H1 (cell line): Measurements from ENCODE around the gene ACP4. TPM values are rescaled to one million over a fixed set of nuclear protein-coding genes. Genes with fewer than 3 reads are reported as not detected.

Source experiments
- CTCF ChIA-PET: fragments of 300-600 bp; sonication (Branson Sonifier 250); formaldehyde crosslinking; loops from one replicate; lab custom pipeline; 2021; ENCODE audit not compliant: partially characterized antibody; lab: Charles Lee
- POLR2A ChIA-PET: fragments of 300-600 bp; sonication (Branson Sonifier 250); formaldehyde crosslinking; loops from one replicate; lab custom pipeline; 2021; ENCODE audit warnings: inconsistent platforms; ENCODE audit not compliant: partially characterized antibody; lab: Charles Lee
- DNase-seq, 2 experiments: peaks; one replicate each; pipeline versions ENCODE4 v3.0.0 to v3.0.0-alpha.2; 2010 to 2022; ENCODE audit warnings: low spot score in 2 of 2, low read depth in 1 of 2, mixed read lengths in 1 of 2
- FAIRE-seq: peaks from 2 replicates; lab custom pipeline; 2011; peaks lifted over from hg19 to GRCh38; lab: Jason Lieb, UNC
- H2AFZ ChIP-seq: 2 replicates; pipeline ENCODE4 v1.8.1; 2012; ENCODE audit warnings: low read length, inconsistent platforms
- H2AK5ac ChIP-seq: 2 replicates; pipeline ENCODE4 v1.6.1; 2013; ENCODE audit warnings: low read depth, low read length
- H2BK120ac ChIP-seq: replicated peaks from 2 replicates; pipeline ENCODE3; 2013; ENCODE audit warnings: low read depth, low read length, inconsistent platforms
- H2BK12ac ChIP-seq: 2 replicates; pipeline ENCODE4 v1.6.1; 2013; ENCODE audit warnings: low read depth, low read length
- H2BK15ac ChIP-seq: 2 replicates; pipeline ENCODE4 v1.6.1; 2013; ENCODE audit warnings: low read length
- H2BK20ac ChIP-seq: 2 replicates; pipeline ENCODE4 v1.6.1; 2013; ENCODE audit warnings: low read length
- H2BK5ac ChIP-seq: 2 replicates; pipeline ENCODE4 v1.6.1; 2013; ENCODE audit warnings: low read depth, low read length
- H3K14ac ChIP-seq: 2 replicates; pipeline ENCODE4 v1.6.1; 2013; ENCODE audit warnings: inconsistent platforms; ENCODE audit not compliant: insufficient read length
- H3K18ac ChIP-seq: 2 replicates; pipeline ENCODE4 v1.6.1; 2013; ENCODE audit warnings: low read length; ENCODE audit errors: extremely low read depth
- H3K23ac ChIP-seq: 2 replicates; pipeline ENCODE4 v1.6.1; 2013; ENCODE audit warnings: inconsistent platforms; ENCODE audit not compliant: insufficient read length
- H3K23me2 ChIP-seq: 2 replicates; pipeline ENCODE4 v1.6.1; 2013; ENCODE audit warnings: low read depth, low read length
- H3K27ac ChIP-seq: 2 replicates; pipeline ENCODE4 v1.6.1; 2011; ENCODE audit warnings: low read depth, low read length, inconsistent platforms
- H3K27me3 ChIP-seq, 4 experiments: replicated peaks in 1 of 4; 1 replicate in 1 of 4; 2 replicates in 3 of 4; pipeline versions ENCODE4 v1.6.1 to v1.8.1; 2011 to 2013; ENCODE audit warnings: low read length in 3 of 4, mild to moderate bottlenecking in 3 of 4, inconsistent platforms in 2 of 4, mixed read lengths in 2 of 4, moderate library complexity in 1 of 4; ENCODE audit not compliant: control insufficient read depth in 3 of 4, insufficient read depth in 3 of 4; ENCODE audit errors: extremely low read depth in 1 of 4
- H3K36me3 ChIP-seq, 4 experiments: 2 replicates each; pipeline versions ENCODE4 v1.6.1 to v1.8.1; 2011 to 2013; ENCODE audit warnings: mild to moderate bottlenecking in 4 of 4, low read length in 3 of 4, moderate library complexity in 2 of 4, control low read depth in 1 of 4, inconsistent platforms in 1 of 4; ENCODE audit not compliant: insufficient read depth in 4 of 4, control insufficient read depth in 2 of 4
- H3K4ac ChIP-seq: replicated peaks from 2 replicates; pipeline ENCODE3; 2013; ENCODE audit warnings: low read length, low read depth, mixed read lengths, inconsistent platforms; ENCODE audit not compliant: insufficient read length
- H3K4me1 ChIP-seq, 4 experiments: replicated peaks in 1 of 4; 1 replicate in 1 of 4; 2 replicates in 3 of 4; pipeline versions ENCODE4 v1.6.1 to v1.8.1; 2011 to 2013; ENCODE audit warnings: low read length in 3 of 4, inconsistent platforms in 2 of 4, mixed read lengths in 1 of 4; ENCODE audit not compliant: insufficient read depth in 4 of 4, control insufficient read depth in 3 of 4
- H3K4me2 ChIP-seq, 2 experiments: 2 replicates each; pipeline versions ENCODE4 v1.6.1 to v1.8.1; 2011 to 2013; ENCODE audit warnings: low read depth in 2 of 2, low read length in 2 of 2, control low read depth in 1 of 2, inconsistent platforms in 1 of 2, mild to moderate bottlenecking in 1 of 2; ENCODE audit not compliant: insufficient read depth in 1 of 2
- H3K4me3 ChIP-seq, 4 experiments: fragments of 200-600, 300-600 bp in 1 of 4; sonication (generic), shearing (Covaris generic), sonication (Bioruptor Twin) in 1 of 4; 2 replicates each; pipeline versions ENCODE4 v1.5.1 to v1.8.1; 2011 to 2016; ENCODE audit warnings: low read length in 4 of 4, low read depth in 3 of 4, control low read depth in 2 of 4, inconsistent platforms in 2 of 4, mild to moderate bottlenecking in 2 of 4, mixed read lengths in 1 of 4, moderate library complexity in 1 of 4; ENCODE audit not compliant: insufficient read depth in 2 of 4; ENCODE audit errors: extremely low read depth in 1 of 4
- H3K56ac ChIP-seq: replicated peaks from 2 replicates; pipeline ENCODE3; 2013; ENCODE audit warnings: low read depth, mild to moderate bottlenecking, mixed read lengths, low read length, inconsistent platforms; ENCODE audit not compliant: insufficient read length
- H3K79me1 ChIP-seq: 2 replicates; pipeline ENCODE4 v1.6.1; 2013; ENCODE audit warnings: low read depth, low read length, control low read depth
- H3K79me2 ChIP-seq, 2 experiments: 2 replicates each; pipeline versions ENCODE4 v1.6.1 to v1.8.1; 2012 to 2013; ENCODE audit warnings: low read length in 2 of 2, mild to moderate bottlenecking in 2 of 2, inconsistent platforms in 1 of 2; ENCODE audit not compliant: insufficient read depth in 2 of 2, control insufficient read depth in 1 of 2
- H3K9ac ChIP-seq, 4 experiments: replicated peaks in 1 of 4; 1 replicate in 1 of 4; 2 replicates in 3 of 4; pipeline versions ENCODE4 v1.6.1 to v1.8.1; 2011 to 2013; ENCODE audit warnings: low read depth in 3 of 4, low read length in 3 of 4, control low read depth in 2 of 4, mild to moderate bottlenecking in 2 of 4, moderate library complexity in 2 of 4, inconsistent platforms in 1 of 4; ENCODE audit errors: extremely low read depth in 1 of 4
- H3K9me3 ChIP-seq, 2 experiments: 2 replicates each; pipeline versions ENCODE4 v1.6.1 to v1.8.1; 2012 to 2013; ENCODE audit warnings: mild to moderate bottlenecking in 2 of 2, moderate library complexity in 2 of 2, control low read depth in 1 of 2, inconsistent platforms in 1 of 2, low read depth in 1 of 2, low read length in 1 of 2, mixed read lengths in 1 of 2; ENCODE audit not compliant: insufficient read depth in 2 of 2
- H4K20me1 ChIP-seq, 2 experiments: replicated peaks in 1 of 2; 2 replicates each; pipeline versions ENCODE3 to v1.8.1; 2011 to 2013; ENCODE audit warnings: inconsistent platforms in 2 of 2, low read length in 2 of 2, mild to moderate bottlenecking in 1 of 2; ENCODE audit not compliant: insufficient read depth in 2 of 2, control insufficient read depth in 1 of 2
- H4K5ac ChIP-seq: 2 replicates; pipeline ENCODE4 v1.6.1; 2013; ENCODE audit warnings: low read length, low read depth, mixed read lengths, inconsistent platforms; ENCODE audit not compliant: insufficient read length
- H4K8ac ChIP-seq: 2 replicates; pipeline ENCODE4 v1.8.0; 2013; ENCODE audit warnings: mild to moderate bottlenecking, moderate library complexity, low read length, inconsistent platforms; ENCODE audit not compliant: insufficient read depth; ENCODE audit errors: extremely low read depth
- H4K91ac ChIP-seq: replicated peaks from 2 replicates; pipeline ENCODE3; 2013; ENCODE audit warnings: low read length, mixed read lengths, inconsistent platforms; ENCODE audit not compliant: insufficient read length
- SRF ChIP-seq: IDR thresholded peaks from 2 replicates; pipeline ENCODE4 v1.6.1; 2011; ENCODE audit warnings: mild to moderate bottlenecking, low read depth, low read length, moderate library complexity
- WGBS, 2 experiments: shearing (Covaris generic) in 1 of 2; methylation state at CpG; one replicate each; pipeline versions ENCODE4 v1.1.6 to v1.1.7; 2013 to 2015; ENCODE audit warnings: low lambda C conversion rate in 2 of 2, mixed read lengths in 2 of 2, inconsistent platforms in 1 of 2, low coverage in 1 of 2, missing lambda C conversion rate in 1 of 2; ENCODE audit not compliant: insufficient replicate concordance in 2 of 2, insufficient coverage in 1 of 2, insufficient read length in 1 of 2; ENCODE audit errors: extremely low coverage in 1 of 2, missing lambda C conversion rate in 1 of 2; 5-methylcytosine and 5-hydroxymethylcytosine counted together
- polyA plus RNA-seq, 7 experiments: library from polyadenylated mRNA; depleted of rRNA in 3 of 7; stranded (reverse) in 5 of 7; unstranded in 2 of 7; fragments of >200 nt in 5 of 7; fragments of 200-250 nt in 2 of 7; gene quantifications; 1 replicate in 5 of 7; 2 replicates in 1 of 7; 4 replicates in 1 of 7; pipeline versions ENCODE4 v1.2.1 to v1.2.3, GENCODE V29; 2011 to 2013; ENCODE audit warnings: missing spikeins in 2 of 7, mixed read lengths in 2 of 7
- total RNA-seq: library from RNA; stranded (reverse); fragmentation: NEBNext Ultra II Directional; extraction: Animal tissue kit (Norgen Biotek cat#: 25700); gene quantifications from 2 replicates; pipeline ENCODE4 v1.2.1, GENCODE V29; 2021

Gene ACP4
- total and polyA plus RNA-seq, 2 of the 8 experiments (the other 6 are each of a cell fraction or from before 2014, with no cell fraction given) = not detected

DNA sequence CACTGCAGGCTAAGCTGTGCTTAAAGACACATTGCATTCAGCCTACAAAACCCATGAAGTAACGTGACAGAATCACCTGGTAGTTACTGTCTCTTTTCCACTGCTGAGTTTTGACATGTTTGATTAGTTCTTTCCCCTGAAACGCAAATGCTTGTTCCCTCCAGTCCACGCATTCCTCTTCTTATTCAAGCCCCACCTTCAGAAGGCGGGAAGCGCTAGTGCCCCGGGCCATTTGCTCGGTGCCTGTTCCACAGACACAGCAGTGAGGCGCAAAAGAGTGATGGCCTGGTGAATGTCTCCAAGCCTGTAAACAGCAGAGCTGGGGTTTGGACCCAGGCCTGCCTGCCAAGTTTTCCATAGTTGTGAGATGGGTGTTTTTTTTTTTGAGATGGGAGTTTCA, 10.9 kb downstream of the ACP4 start:
- Histone ChIP-seq H4K20me1 (peaks cover 49 to 51% of the 10 kb centered on the region in 2 experiments), H3K23ac (no peak overlapping the region), H3K18ac (no peak overlapping the region), H3K14ac (no peak overlapping the region), H2BK20ac (no peak overlapping the region), H3K9me3 (no peaks in the 10 kb centered on the region), H4K91ac (no peak overlapping the region), H3K4me3 (no peak overlapping the region), H4K8ac (no peak overlapping the region), H4K5ac (no peak overlapping the region), H3K4me2 (no peak overlapping the region), H3K79me1 (peaks cover 14% of the 10 kb centered on the region), H3K4ac (no peak overlapping the region), H3K27ac (no peak overlapping the region), H2BK120ac (no peak overlapping the region), H3K36me3 (peaks cover 32 to 58% (median 50%) of the 10 kb centered on the region in 4 experiments; a peak in 7 of 8 replicates), H3K27me3 (no peaks in the 10 kb centered on the region; a peak in 1 of 7 replicates), H3K56ac (no peak overlapping the region), H2BK5ac (no peak overlapping the region), H2AFZ (no peak overlapping the region), H3K4me1 (peaks cover 0 to 11% (median 6%) of the 10 kb centered on the region in 4 experiments; a peak in 5 of 7 replicates), H2BK15ac (no peak overlapping the region), H2AK5ac (no peak overlapping the region), H3K23me2 (peaks cover 8% of the 10 kb centered on the region), H2BK12ac (no peak overlapping the region), H3K9ac (no peak overlapping the region), H3K79me2 (peaks cover 25 to 45% of the 10 kb centered on the region in 2 experiments)
- POLR2A ChIA-PET = interaction anchor here (0.7 to 15.0 kb wide), 18 partner anchors 10 to 304 kb away, joined by 3 to 275 read pairs (median 4); partner anchors contain the start of genes ACP4, KLK1 and KLK4
- CTCF ChIA-PET = interaction anchor here (0.6 to 1.8 kb wide), 3 partner anchors 96 to 264 kb away, joined by 3 to 5 read pairs (median 4); no protein-coding TSS in a partner anchor
- FAIRE-seq (no peak), DNase-seq (no peak)
- 93% methylated on average over 8 of the region's 8 CpGs; no CpG with 5 or more reads in 1 of the 2 experiments for WGBS, 2 experiments
- no peak for TF ChIP-seq SRF
